ENCODE results near the gene RBPMS2.

DNA sequence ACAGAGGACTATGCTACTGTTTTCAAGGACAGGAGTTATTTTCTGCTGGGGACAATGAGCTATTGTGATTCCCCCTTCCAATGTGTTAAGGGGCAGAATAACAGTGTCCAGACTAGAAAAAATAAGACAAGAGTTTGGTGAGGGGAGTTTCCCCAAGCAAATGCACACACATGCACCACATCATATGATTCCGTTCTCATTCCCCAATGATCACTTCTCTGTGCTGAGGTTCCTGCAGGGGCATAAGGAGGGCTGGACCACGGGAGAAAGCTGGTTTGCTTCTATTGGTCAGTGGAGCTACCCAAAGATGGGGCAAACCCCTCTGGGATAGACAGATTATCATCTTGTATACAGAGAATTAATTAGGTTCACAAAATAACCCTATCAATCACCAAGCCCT, 80.6 kb downstream of the RBPMS2 start:
- TF ChIP-seq, protein P1, sequence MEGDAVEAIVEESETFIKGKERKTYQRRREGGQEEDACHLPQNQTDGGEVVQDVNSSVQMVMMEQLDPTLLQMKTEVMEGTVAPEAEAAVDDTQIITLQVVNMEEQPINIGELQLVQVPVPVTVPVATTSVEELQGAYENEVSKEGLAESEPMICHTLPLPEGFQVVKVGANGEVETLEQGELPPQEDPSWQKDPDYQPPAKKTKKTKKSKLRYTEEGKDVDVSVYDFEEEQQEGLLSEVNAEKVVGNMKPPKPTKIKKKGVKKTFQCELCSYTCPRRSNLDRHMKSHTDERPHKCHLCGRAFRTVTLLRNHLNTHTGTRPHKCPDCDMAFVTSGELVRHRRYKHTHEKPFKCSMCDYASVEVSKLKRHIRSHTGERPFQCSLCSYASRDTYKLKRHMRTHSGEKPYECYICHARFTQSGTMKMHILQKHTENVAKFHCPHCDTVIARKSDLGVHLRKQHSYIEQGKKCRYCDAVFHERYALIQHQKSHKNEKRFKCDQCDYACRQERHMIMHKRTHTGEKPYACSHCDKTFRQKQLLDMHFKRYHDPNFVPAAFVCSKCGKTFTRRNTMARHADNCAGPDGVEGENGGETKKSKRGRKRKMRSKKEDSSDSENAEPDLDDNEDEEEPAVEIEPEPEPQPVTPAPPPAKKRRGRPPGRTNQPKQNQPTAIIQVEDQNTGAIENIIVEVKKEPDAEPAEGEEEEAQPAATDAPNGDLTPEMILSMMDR (IDR thresholded peaks at IDR 0.05) = no peak
- TF ChIP-seq POLR2A (IDR thresholded peaks at IDR 0.05) = no peak
